ENCODE measurements around the gene ZMIZ1. TPM values are rescaled to one million over a fixed set of nuclear protein-coding genes. Genes with fewer than 3 reads are reported as not detected.

The ZMIZ1 gene
- polyA plus RNA-seq, 3 donors, result 3.3 to 64.6 (median 8.9) TPM

DNA sequence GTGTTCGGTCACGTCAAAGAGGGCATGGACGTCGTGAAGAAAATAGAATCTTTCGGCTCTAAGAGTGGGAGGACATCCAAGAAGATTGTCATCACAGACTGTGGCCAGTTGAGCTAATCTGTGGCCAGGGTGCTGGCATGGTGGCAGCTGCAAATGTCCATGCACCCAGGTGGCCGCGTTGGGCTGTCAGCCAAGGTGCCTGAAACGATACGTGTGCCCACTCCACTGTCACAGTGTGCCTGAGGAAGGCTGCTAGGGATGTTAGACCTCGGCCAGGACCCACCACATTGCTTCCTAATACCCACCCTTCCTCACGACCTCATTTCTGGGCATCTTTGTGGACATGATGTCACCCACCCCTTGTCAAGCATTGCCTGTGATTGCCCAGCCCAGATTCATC, 285.0 kb downstream of the ZMIZ1 start:
- Histone ChIP-seq H3K36me3 (replicated peaks in 1 of 2; ENCODE audit: control insufficient read depth in 1 of 2, insufficient read depth in 2 of 2, low read length in 2 of 2) (peaks cover 66 to 70% of the 10 kb centered on the region in 2 donors), H2AFZ (ENCODE audit: insufficient read depth, low read depth, low read length, poor library complexity, severe bottlenecking) (no peak overlapping the region), H3K4me1 (ENCODE audit: control insufficient read depth in 1 of 2, insufficient read depth in 2 of 2, low read length in 2 of 2) (peaks cover 76 to 81% of the 10 kb centered on the region in 2 donors), H3K27me3 (ENCODE audit: control insufficient read depth in 2 of 2, insufficient read depth in 2 of 2, low read length in 2 of 2) (no peaks in the 10 kb centered on the region), H3K79me2 (ENCODE audit: insufficient read depth, low read length) (peaks cover 62% of the 10 kb centered on the region), H3K9ac (ENCODE audit: insufficient read depth, low read length, poor library complexity, severe bottlenecking) (no peak overlapping the region), H3K27ac (ENCODE audit: low read depth in 1 of 2, low read length in 2 of 2) (peak overlapping the region; percentile 74 to 80), H4K20me1 (ENCODE audit: insufficient read depth, low read length) (peaks cover 85% of the 10 kb centered on the region), H3K4me3 (replicated peaks in 1 of 3; ENCODE audit: low read depth in 2 of 3, low read length in 3 of 3) (peak overlapping the region in 1 of 3 experiments; percentile 37), H3K9me3 (replicated peaks in 1 of 2; ENCODE audit: control insufficient read depth in 1 of 2, insufficient read depth in 1 of 2, low read length in 2 of 2) (no peaks in the 10 kb centered on the region), H3K4me2 (replicated peaks; ENCODE audit: extremely low read depth, low read length, poor library complexity, severe bottlenecking) (no peak overlapping the region)
- H3K27ac Mint-ChIP-seq, result peak overlapping the region; percentile 84 to 94 (median 92)
- TF ChIP-seq, protein P1, sequence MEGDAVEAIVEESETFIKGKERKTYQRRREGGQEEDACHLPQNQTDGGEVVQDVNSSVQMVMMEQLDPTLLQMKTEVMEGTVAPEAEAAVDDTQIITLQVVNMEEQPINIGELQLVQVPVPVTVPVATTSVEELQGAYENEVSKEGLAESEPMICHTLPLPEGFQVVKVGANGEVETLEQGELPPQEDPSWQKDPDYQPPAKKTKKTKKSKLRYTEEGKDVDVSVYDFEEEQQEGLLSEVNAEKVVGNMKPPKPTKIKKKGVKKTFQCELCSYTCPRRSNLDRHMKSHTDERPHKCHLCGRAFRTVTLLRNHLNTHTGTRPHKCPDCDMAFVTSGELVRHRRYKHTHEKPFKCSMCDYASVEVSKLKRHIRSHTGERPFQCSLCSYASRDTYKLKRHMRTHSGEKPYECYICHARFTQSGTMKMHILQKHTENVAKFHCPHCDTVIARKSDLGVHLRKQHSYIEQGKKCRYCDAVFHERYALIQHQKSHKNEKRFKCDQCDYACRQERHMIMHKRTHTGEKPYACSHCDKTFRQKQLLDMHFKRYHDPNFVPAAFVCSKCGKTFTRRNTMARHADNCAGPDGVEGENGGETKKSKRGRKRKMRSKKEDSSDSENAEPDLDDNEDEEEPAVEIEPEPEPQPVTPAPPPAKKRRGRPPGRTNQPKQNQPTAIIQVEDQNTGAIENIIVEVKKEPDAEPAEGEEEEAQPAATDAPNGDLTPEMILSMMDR (IDR thresholded peaks at IDR 0.05), result no peak
- peaks cover 0 to 1% (median 0%) of the 10 kb centered on the region in 7 donors for H3K9me3 Mint-ChIP-seq
- H3K27me3 Mint-ChIP-seq (ENCODE audit: low read depth in 3 of 3), result peaks cover 0 to 3% (median 2%) of the 10 kb centered on the region in 3 donors
- H3K4me3 Mint-ChIP-seq, result peak overlapping the region in 1 of 2 donors; percentile 21
- 88% methylated on average over 9 of the region's 11 CpGs for WGBS (ENCODE audit: insufficient coverage)
- DNase-seq, result no peak
- intact Hi-C loops (cut with micrococcal nuclease), result loop anchor here (2.0 to 10.0 kb wide), 3 partner anchors 36 to 109 kb away; no protein-coding TSS in a partner anchor
- peaks cover 77% of the 10 kb centered on the region for H3K4me1 Mint-ChIP-seq
- H3K36me3 Mint-ChIP-seq, result peaks cover 77 to 88% of the 10 kb centered on the region in 2 donors

DNA sequence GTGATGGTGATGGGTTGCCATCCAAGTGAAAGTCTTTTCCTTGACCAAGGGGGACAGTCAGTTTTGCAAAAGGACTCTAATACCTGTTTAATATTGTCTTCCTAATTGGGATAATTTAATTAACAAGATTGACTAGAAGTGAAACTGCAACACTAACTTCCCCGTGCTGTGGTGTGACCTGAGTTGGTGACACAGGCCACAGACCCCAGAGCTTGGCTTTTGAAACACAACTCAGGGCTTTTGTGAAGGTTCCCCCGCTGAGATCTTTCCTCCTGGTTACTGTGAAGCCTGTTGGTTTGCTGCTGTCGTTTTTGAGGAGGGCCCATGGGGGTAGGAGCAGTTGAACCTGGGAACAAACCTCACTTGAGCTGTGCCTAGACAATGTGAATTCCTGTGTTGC, 285.4 kb downstream of the ZMIZ1 start:
- no peak overlapping the region for H3K9ac ChIP-seq (ENCODE audit: insufficient read depth, low read length, poor library complexity, severe bottlenecking)
- DNase-seq, result peak in 1 of 3 donors; percentile 58
- no peak overlapping the region for H3K4me2 ChIP-seq (replicated peaks; ENCODE audit: extremely low read depth, low read length, poor library complexity, severe bottlenecking)
- H2AFZ ChIP-seq (ENCODE audit: insufficient read depth, low read depth, low read length, poor library complexity, severe bottlenecking), result no peak overlapping the region
- peaks cover 72 to 77% of the 10 kb centered on the region in 2 donors for H3K4me1 ChIP-seq (ENCODE audit: control insufficient read depth in 1 of 2, insufficient read depth in 2 of 2, low read length in 2 of 2)
- Mint-ChIP-seq H3K9me3 (peaks cover 0 to 1% (median 0%) of the 10 kb centered on the region in 7 donors), H3K4me1 (peaks cover 77% of the 10 kb centered on the region), H3K27ac (peak overlapping the region; percentile 84 to 94 (median 92)), H3K4me3 (peak overlapping the region; percentile 47 to 55), H3K27me3 (ENCODE audit: low read depth in 3 of 3) (peaks cover 0 to 2% (median 2%) of the 10 kb centered on the region in 3 donors), H3K36me3 (peaks cover 73 to 84% of the 10 kb centered on the region in 2 donors)
- TF ChIP-seq, protein P1 (IDR thresholded peaks at IDR 0.05), result no peak
- peaks cover 58% of the 10 kb centered on the region for H3K79me2 ChIP-seq (ENCODE audit: insufficient read depth, low read length)
- 0% methylated on average over 2 of the region's 3 CpGs for WGBS (ENCODE audit: insufficient coverage)
- H3K27ac ChIP-seq (ENCODE audit: low read depth in 1 of 2, low read length in 2 of 2), result peak overlapping the region; percentile 74 to 80
- H3K27me3 ChIP-seq (ENCODE audit: control insufficient read depth in 2 of 2, insufficient read depth in 2 of 2, low read length in 2 of 2), result no peaks in the 10 kb centered on the region
- peaks cover 81% of the 10 kb centered on the region for H4K20me1 ChIP-seq (ENCODE audit: insufficient read depth, low read length)
- intact Hi-C loops (cut with micrococcal nuclease), result loop anchor here (5.0 to 10.0 kb wide), 2 partner anchors 37 to 109 kb away; no protein-coding TSS in a partner anchor
- peak overlapping the region in 1 of 3 experiments; percentile 37 for H3K4me3 ChIP-seq (replicated peaks in 1 of 3; ENCODE audit: low read depth in 2 of 3, low read length in 3 of 3)
- H3K9me3 ChIP-seq (replicated peaks in 1 of 2; ENCODE audit: control insufficient read depth in 1 of 2, insufficient read depth in 1 of 2, low read length in 2 of 2), result no peaks in the 10 kb centered on the region
- peaks cover 64 to 66% of the 10 kb centered on the region in 2 donors for H3K36me3 ChIP-seq (replicated peaks in 1 of 2; ENCODE audit: control insufficient read depth in 1 of 2, insufficient read depth in 2 of 2, low read length in 2 of 2)
